ENCODE measurements around the gene PTPRT. TPM values are rescaled to one million over a fixed set of nuclear protein-coding genes. Genes with fewer than 3 reads are reported as not detected.
"Not testable (repeated sequence)": the region's sequence is repeated elsewhere in the genome, so short reads cannot be mapped to it uniquely, and the experiment has no call there.

The PTPRT gene
- total RNA-seq, 1 donor from 2014 or later: 45.0 TPM

DNA sequence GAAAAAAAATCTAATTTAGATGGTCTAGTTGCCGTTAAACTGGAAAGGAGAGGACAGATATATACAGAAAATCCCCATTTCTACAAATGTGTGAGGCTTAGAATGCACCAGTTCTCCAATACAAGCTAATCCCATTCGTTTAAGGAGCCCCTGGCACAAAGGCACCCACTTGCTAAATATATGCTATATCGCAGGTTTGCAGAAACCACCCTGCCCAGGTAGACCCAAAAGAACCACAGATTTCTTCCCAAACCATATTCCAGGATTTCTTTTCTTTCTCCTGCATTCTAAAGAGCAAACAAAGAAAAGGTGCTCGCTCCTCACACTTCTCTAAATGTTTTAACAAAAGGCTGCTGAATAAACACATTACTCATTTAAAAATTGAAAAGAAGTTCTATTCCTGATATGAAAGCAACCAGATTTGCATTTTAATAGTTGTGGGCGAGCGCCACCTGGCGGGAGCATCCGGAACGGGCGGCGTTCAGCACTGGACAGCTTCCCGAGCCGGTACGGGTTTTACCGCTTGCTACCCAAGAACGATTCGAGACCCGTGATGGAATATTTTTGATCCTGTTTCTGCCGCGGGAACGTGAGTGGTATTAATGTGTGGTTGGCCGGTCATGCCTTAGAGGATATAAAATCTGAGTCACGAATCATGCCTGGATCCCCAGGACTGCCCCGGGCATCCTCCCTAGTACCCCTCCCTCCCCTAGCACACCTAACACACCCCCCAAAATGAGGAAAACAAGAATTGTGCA, 2.1 kb downstream of the PTPRT start:
- DNase-seq (ENCODE audit: low spot score): peak; percentile 84

DNA sequence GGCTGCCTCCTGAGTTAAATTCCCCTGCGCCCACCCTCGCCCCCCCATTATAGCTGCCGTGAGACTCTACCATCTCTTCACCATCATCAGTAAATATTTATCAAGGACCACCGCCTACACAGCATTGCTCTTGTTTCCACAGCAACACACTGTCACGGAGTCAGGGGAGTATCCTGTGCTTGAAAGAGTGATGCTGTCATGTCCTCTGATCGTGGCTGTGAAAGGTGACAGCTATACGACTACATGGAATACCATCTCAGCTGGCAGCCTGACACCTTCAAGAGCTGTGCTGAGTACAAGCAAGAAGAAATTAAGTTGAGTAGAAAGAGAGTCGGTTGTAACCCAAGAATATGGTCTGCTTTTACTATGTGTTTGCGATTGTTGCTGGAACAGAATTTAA, 3.4 kb downstream of the PTPRT start:
- DNase-seq (ENCODE audit: low spot score): no peak

DNA sequence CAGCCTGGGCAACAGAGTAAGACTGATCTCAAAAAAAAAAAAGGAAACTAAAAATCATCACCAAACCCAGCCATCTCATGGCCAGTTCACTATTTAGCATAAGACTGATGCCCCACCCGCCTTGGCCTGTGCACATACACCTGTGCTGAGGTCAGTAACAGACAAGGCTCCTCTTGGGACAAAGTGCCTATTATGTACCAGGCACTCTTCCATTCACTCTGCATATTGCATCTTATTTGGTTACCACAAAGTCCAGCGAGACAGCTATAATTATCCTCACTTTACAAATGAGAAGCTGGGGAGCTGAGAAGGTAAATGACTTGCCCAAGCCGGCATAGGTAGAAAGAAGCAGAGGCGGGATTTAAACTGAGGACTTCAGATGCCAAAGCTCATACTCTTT, 3.8 kb downstream of the PTPRT start:
- DNase-seq (ENCODE audit: low spot score): no peak

DNA sequence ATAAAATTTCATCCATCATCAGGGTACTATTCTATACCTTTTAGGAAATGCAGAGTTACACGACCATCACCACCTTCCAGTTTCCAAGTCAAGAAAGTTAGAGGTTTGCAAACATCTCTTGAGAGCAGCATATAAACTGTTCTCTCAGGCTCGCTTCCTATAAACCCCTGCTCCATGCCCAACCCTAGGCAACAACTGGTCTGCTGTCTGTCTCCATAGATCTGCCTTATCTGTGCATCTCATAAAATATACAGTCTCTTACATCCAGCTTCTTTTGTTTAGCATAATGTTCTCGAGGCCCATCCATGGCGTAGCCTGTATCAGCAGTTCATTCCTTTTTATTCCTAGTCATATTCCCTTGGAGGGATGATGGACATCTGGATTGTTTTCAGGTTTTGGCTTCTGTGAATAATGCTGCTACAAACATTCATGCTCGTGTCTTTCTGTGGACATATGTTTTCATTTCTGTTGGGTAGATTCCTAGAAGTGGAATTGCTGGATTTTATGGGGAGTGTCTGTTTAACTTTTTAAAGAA, 6.1 kb downstream of the PTPRT start:
- no peak for DNase-seq (ENCODE audit: low spot score)

DNA sequence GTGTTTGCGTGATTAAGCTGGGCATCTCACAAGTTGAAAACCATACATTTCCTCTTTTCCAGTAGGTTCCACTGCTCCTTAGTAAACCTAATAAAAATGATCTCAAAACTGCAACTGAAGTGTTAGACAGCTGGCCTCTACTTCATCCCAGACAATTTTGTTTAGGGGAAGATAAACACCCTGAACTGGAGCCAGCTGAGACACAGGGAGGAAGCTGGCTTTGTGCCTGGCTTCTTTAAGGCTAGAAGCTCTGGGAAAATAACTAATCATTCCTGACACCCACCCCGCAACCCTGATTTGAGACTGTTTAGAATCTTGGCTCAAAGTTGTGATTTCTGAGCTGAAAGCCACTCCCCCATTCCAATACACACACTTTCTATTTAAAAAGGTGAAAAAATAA, 11.6 kb downstream of the PTPRT start:
- no peak for DNase-seq (ENCODE audit: low spot score)

DNA sequence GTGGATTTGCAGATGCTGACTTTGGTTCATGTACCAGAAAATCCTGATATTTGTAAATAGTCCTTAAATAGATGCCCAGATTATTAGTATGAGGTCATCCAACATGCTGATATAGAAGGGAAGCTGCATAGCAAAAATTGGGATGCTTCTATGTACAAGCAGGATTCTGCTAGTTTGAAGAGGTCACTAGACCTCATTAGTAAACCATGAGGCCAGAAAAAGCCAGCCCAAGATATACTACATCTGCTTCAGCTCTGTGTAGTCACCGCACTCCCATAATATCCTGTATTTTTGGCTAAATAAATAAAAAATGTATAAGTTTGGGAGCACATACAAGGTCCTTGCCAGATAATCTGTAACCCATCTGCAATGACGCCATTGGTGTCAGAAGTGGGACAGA, 13.0 kb downstream of the PTPRT start:
- DNase-seq (ENCODE audit: low spot score): no peak

DNA sequence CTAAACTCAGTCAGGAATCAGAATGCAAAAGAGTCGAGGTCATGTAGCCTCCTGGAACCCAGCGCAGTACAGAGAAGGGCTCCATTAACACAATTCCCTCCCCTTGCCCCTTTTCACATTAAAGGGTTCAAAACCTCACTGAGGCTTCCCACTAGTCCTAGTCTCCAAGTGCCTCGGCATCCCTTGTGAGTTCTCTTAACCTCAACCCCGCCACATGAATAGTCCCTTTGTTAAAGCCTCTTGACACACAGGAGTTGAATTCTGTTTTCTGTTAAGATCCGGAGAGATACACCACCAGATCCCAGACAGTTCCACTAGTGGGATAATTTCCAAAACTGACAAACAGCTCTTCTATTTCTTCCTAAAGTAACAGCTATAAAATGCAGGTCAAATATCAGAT, 17.8 kb downstream of the PTPRT start:
- DNase-seq (ENCODE audit: low spot score): no peak

DNA sequence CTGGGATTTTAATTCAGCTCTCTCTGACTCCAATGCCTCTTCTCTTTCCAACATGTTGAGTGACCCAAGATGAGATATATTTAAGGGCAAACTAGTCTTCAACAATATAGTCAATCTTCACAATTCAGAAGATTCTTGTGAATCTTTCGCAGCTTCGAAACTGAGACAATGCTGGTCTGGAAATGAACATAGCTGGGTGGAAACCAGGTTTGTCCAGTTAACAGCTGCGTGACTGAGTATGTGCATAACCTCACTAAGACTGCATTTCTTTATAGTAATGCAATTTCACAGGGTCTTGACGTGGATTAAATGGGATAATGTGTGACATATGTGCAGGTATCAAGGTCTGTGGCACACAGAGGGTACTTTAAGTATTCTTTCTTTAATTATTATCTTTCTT, 18.9 kb downstream of the PTPRT start:
- DNase-seq (ENCODE audit: low spot score): no peak

DNA sequence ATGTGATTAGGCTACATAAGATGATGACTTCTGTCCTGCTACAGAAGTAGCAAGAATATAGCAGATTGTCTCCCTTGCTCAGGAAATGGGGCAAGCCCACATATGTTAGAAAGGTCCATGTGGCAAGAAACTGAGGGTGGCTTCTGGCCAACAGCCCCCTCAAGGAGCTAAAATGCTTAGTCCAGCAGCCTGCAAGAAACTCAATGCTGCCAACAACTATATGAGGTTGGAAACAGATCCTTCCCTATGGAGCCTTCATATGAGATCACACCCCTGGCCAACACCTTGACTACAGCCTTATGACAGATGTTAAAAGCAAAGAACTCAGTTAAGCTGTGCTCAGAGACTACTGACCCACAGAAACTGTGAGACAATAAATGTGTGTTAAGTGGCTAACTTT, 22.1 kb downstream of the PTPRT start:
- no peak for DNase-seq (ENCODE audit: low spot score)

DNA sequence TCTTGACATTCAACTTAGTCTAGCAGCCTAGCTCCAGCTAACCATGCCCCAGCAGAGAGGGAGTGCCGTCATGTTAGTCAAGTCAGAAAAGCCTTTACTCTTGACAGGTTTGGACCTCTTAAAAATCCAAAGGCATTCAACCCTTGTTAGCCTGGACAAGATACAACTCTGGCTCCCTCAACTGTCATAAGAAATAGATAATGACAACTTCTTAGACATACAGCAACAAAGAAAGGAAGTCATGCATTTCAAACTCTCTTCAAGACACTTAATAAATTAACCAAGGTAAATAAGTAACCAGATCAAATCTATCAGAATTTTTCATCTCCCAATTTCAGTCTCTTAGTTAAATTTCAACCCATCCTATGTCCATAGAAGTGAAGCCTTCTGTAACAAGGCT, 22.7 kb downstream of the PTPRT start:
- DNase-seq (ENCODE audit: low spot score): no peak

DNA sequence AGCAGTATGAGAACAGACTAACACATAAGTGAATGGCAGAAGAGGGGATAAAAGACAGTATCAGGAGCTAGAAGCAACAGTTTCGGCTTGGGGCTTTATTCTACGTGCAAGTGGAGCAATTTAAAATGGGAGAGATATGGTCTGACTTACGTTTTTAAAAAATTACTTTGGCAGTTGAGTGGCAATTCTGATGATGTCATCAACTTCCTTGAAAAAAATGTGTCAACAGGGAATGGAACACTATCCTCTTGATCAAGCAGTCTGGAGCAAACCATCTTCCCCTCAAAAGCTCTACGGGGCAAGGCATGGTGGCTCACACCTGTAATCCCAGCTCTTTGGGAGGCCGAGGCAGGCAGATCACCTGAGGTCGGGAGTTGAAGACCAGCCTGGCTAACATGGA, 24.1 kb downstream of the PTPRT start:
- no peak for DNase-seq (ENCODE audit: low spot score)

DNA sequence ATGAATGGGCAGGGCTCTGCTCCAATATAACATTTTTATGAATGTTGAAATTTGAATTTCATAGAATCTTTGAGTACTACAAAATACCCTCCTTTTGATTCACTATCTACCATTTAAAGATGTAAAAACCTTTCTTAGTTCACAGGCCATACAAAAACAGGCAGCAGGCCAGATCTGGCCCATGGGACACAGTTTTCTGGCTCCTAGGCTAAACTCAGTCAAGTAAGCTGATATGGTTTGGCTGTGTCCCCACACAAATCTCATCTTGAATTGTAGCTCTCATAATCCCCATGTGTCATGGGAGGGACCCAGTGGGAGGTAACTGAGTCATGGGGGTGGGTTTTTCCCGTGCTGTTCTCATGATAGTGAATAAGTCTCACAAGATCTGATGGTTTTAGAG, 25.0 kb downstream of the PTPRT start:
- DNase-seq (ENCODE audit: low spot score): not testable (repeated sequence)

DNA sequence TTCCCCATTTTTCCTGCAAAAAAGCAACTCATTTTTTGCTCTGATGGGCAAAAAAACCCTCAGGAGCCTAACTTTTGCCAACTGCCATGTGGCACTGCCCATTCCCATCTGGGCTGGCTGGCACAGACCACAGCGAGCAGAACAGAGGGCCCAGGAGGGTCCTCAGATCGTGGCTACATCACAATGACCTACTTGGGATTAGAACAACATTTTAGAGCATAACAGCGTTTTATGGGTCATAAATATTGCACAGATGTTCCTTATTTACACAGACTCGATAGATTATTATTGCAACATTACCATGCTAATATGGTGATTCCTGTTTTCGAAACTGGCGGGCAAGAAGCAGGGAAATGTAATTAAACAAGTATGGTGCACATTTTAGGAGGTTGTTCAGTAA, 28.0 kb downstream of the PTPRT start:
- DNase-seq (ENCODE audit: low spot score): no peak

DNA sequence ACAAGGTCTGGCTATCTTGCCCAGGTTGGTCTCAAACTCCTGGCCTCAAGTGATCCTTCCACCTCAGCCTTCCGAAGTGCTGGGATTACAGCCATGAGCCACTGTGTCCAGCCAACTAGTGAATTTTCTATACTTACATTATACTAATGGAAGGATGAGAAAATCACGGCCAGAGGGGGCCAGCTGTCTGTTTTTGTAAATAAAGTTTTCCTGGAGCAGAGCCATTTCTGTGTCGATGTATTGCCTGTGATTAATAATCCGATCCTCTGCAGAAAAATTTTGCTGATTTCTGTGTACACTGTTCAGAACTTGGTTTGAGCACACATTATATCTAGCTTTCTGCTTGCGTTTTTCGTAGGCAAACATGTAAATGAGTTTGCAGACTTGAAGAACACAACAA, 28.8 kb downstream of the PTPRT start:
- DNase-seq (ENCODE audit: low spot score): no peak

DNA sequence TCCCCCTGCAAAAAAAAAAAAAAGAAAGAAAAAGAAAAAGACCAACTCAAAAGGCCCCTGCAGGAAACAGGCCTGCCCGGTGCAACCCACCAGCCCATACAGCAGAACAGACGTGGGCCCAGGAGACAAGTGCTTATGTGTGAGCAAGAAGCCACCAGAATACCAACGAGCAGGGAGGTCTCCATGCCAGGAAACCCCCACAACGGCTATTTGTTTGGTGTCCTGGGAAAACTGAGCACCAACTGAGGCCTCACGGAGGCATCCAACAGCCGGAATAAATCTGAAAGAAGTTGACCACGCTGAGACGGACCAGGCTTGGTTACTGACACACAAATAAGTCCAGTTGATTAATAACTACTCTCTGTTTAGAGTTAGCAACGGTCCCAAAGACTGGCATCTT, 29.7 kb downstream of the PTPRT start:
- no peak for DNase-seq (ENCODE audit: low spot score)

DNA sequence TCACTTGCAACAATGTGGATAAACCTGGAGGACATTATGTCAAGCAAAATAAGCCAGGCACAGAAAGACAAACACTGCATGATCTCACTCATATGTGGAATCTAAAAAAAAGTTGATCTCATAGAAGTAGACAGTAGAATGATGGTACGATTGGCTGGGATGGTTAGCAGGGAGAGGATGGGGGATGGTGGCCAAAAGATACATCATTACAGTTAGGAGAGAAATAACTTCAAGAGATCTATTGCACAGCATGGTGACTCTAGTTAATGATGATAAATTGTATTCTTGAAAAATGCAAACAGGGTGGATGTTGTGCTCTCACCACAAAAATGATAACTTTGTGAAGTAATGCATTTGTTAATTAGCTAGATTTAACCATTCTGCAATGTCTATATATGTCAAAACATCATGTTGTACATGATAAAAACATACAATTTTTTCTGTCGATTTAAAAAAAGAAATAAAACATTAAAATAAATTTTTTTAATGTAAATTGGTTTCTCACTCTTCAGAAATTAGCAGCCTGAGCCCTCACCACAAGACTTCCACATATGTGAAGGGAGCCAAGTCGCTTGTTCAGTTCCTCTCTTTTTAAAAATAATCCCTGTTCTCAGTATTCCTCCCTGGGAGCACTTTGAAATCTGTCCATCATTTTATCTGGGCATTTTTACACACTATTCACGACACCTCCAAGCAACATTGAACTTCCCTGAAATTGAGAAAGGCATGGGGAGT, 34.2 kb downstream of the PTPRT start:
- no peak for DNase-seq (ENCODE audit: low spot score)

DNA sequence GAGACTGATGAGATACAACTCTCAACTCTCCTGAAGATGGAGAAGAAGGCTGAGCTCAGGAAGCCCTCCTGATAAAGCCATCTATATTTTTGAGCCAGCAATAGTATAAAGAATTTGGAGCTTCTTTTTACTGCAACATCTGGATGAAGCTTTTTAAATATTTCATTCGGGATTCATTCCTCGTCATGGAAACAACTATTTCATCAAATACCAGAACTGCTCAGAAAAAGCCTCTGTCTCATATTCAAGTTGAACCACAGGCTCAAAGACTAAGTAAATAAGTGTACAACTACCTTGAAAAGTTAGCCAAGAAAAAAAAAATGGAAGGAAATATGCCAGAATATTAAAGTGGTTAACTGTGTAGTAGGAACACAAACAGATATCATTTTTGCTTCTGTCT, 37.8 kb downstream of the PTPRT start:
- DNase-seq (ENCODE audit: low spot score): no peak

DNA sequence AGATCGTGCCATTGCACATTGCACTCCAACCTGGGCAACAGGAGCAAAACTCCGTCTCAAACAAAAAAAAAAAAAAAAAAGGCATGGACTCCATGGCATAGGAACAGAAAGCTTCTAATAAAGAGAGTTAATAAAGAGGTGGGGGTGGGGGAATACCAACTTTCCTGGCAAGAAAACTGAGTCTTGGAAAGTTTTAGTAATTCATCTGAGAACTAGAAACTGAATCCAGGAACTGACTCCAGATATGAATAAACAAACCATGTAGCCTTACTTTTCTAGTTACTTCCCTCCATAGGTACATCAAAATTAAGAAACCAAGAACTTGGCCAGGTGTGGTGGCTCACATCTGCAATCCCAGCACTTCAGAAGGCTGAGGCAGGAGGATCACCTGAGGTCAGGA, 38.5 kb downstream of the PTPRT start:
- DNase-seq (ENCODE audit: low spot score): no peak

DNA sequence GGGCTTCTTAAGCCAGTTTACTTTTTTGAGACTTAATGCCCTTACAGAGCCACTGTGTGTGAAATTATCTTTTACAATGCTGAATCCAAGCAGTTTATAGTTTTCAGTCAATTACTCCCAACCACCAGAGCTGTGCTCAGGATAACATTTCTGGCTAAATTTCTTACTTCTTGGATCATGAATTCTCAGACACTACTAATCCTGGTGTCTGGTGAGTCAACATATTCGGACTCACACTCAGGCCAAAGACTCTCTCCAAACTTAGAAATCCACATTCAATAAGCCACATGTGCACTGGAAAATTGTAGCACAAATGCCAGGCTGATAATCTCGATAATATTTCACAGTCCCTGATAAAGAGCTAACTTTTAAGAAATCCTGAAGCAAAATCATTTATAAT, 49.0 kb downstream of the PTPRT start:
- no peak for DNase-seq (ENCODE audit: low spot score)

DNA sequence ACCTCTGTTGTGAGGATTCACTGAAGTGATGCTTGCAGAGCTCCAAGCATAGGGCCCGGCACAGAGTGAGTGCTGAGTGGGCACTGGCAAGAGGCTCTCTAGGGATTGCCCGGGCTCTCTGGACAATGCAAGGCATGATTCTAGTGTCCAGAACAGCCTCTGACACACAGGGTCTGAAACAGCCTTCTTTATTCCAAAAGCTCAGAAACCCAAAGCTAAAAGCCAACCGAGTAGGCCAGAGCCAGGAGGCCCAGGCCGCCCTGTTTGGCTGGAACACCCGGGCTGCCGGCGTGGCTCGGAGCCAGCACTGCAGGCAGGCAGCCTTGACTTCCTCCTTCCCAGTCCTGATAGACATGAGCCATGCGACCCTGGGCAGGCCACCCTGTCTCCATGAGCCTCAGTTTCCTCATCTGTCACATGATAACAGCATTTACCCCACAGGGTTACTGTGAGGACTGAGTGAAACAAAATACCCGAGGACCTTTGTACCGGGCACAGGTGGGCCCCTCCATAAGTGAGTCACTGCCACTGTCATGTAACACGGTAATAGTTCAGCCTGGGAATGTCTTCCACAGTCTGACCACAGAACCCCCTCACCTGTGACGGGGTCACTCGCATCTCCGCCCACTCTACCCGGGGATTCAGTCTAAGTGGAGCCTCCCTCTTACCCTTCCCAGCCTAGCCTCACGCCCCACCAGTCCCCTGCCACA, 51.5 kb downstream of the PTPRT start:
- DNase-seq (ENCODE audit: low spot score): peak; percentile 30

DNA sequence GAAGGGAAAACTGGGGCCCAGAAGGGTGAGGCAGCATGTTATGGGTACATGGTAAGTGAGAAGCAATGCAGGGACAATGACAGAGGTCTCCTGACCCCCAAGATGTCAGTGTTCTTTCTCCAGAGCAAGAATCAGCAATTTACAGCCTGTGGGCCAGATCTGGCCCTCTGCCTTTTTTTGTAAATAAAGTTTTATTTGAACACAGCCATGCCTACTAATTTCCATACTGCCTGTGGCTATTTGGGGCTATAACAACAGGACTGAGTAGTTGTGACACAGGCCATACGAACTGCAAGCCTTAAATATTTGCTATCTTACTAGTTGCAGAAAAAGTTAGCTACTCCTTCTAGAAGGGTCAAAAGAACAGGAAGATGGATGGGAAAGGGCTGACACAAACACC, 52.5 kb downstream of the PTPRT start:
- no peak for DNase-seq (ENCODE audit: low spot score)

DNA sequence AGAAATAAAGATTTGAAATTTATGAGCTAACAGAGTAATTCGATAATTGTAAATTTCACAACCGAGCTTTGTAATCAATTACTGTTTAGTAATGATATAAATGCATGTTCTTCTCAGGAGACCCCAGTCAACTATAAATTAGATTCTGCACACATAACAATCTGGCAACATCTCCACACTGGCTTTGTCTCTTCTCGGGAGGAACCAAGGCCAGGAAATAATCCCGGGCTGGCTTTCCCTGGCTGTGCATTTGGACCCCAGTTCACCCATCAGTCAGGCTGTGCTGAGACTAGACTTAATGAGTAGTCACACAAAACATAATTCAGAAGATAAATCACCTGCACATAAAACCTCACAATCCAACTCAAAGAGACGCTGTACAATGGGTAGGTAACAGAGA, 65.5 kb downstream of the PTPRT start:
- DNase-seq (ENCODE audit: low spot score): no peak

DNA sequence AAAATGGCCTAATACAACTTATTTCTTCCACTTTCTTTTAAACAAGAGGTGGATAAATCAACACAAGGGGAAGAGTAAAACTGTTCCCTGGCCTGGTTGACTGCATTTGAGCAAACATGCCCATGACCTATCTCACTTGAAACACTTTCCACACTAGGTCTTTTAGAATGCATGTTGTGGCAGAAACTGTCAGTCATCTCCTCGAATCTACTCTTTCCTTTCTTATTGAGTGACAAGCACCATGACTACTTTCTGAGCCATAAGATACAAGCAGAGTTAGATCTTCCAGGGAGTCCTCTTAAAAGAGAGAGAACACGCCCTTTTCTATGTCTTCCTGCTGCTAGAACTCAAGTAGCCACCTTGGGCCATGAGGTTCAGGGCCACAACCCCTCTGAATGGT, 66.5 kb downstream of the PTPRT start:
- DNase-seq (ENCODE audit: low spot score): no peak

Measured in mucosa of gallbladder (tissue), 1 donor.